IgD-negative memory B cell (primary cell): ENCODE measurements around the gene FRY. TPM values are rescaled to one million over a fixed set of nuclear protein-coding genes. Genes with fewer than 3 reads are reported as not detected.
"Not testable (repeated sequence)": the region's sequence is repeated elsewhere in the genome, so short reads cannot be mapped to it uniquely, and the experiment has no call there.

Experiments used
- H3K27ac Mint-ChIP-seq, 3 donors: one replicate each; pipeline ENCODE4 v1.8.0; 2020 to 2022; ENCODE audit warnings: mild to moderate bottlenecking in 3 of 3, mixed read lengths in 3 of 3, moderate library complexity in 1 of 3
- H3K27me3 Mint-ChIP-seq: one replicate; pipeline ENCODE4 v1.8.0; 2021; ENCODE audit warnings: mixed read lengths
- H3K36me3 Mint-ChIP-seq: one replicate; pipeline ENCODE4 v1.8.0; 2020; ENCODE audit warnings: mild to moderate bottlenecking, mixed read lengths
- H3K4me1 Mint-ChIP-seq, 3 donors: one replicate each; pipeline ENCODE4 v1.8.0; 2020 to 2022; ENCODE audit warnings: mixed read lengths in 3 of 3, mild to moderate bottlenecking in 1 of 3
- H3K4me3 Mint-ChIP-seq, 4 donors: one replicate each; pipeline ENCODE4 v1.8.0; 2020 to 2022; ENCODE audit warnings: mild to moderate bottlenecking in 4 of 4, mixed read lengths in 4 of 4, moderate library complexity in 3 of 4
- H3K9me3 Mint-ChIP-seq, 3 donors: one replicate each; pipeline ENCODE4 v1.8.0; 2020 to 2021; ENCODE audit warnings: mixed read lengths in 3 of 3, mild to moderate bottlenecking in 1 of 3
- polyA plus RNA-seq: library from polyadenylated mRNA; unstranded; fragments of 300-500 nt; fragmentation: Illumina TruSeq; gene quantifications from one replicate; pipeline ENCODE4 v1.2.3, GENCODE V29; 2021

FRY gene
- polyA plus RNA-seq, 1 donor from 2014 or later = 1.2 TPM

DNA sequence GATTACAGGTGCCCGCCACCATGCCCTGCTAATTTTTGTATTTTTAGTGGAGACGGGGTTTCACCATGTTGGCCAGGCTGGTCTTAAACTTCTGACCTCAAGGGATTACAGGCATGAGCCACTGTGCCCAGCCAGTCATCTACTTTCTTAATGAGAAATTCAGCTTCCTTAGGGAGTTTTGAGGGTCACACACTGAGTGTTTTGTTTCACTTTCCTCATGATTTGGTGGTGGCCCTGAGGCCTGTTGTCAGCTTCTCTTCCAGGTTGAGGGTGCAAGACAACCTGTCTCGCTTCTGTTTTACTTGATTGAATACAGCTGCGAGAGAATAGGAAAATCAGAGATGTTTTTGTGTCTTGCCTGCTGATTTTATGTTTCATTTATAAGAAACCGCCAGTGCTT, 9.9 kb downstream of the FRY start:
- Mint-ChIP-seq H3K4me1 (peaks cover 4 to 25% (median 14%) of the 10 kb centered on the region in 3 donors), H3K27me3 (no peaks in the 10 kb centered on the region), H3K27ac (no peak overlapping the region), H3K4me3 (no peak overlapping the region), H3K36me3 (no peaks in the 10 kb centered on the region), H3K9me3 (peaks cover 0 to 2% (median 0%) of the 10 kb centered on the region in 3 donors)

DNA sequence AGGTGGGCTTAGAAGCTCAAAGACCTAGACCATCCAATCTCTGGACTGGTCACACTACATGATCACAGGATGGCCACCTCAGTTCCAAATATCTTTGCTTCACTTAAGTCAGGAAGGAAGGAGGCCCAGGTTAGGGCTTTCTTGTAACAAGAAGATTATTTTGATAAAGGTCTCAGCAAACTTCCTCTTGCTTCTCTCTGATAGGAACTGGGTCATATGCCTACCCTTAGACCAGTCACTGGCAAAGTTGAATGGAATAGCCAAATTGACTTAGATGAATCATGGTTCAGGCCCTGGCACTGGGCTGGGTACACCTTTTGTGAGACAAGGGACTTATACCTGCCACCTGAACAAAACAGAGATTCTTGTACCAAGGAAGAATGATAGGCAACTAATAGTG, 11.0 kb downstream of the FRY start:
- Mint-ChIP-seq H3K27me3 (no peaks in the 10 kb centered on the region), H3K4me3 (no peak overlapping the region), H3K27ac (peak overlapping the region in 1 of 3 donors; percentile 52), H3K36me3 (no peaks in the 10 kb centered on the region), H3K4me1 (peaks cover 3 to 24% (median 13%) of the 10 kb centered on the region in 3 donors), H3K9me3 (peaks cover 0 to 2% (median 0%) of the 10 kb centered on the region in 3 donors)

DNA sequence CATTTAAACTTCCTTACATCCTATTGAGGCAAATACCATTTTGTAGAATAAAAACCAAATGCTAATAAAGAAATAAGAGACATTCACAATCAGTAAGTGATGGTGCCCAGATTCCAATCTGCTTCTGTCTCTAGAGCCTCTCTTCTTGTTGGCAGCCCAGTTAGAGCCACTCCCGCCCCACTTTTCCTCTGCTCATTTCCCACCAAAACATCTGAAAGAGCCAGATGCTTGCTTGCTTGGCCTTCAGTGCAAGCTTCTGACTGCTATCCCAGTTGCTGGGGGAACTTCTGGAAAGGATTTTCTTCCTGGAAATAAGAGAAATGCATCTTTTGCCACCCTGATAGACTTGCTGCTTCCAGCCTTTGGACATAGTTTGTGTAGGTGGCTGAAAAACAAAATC, 12.9 kb downstream of the FRY start:
- H3K9me3 Mint-ChIP-seq = peaks cover 0 to 2% (median 0%) of the 10 kb centered on the region in 3 donors
- peaks cover 12 to 37% (median 24%) of the 10 kb centered on the region in 3 donors for H3K4me1 Mint-ChIP-seq
- H3K27me3 Mint-ChIP-seq = peaks cover under 1% of the 10 kb centered on the region
- no peak overlapping the region for H3K27ac Mint-ChIP-seq
- no peak overlapping the region for H3K4me3 Mint-ChIP-seq
- H3K36me3 Mint-ChIP-seq = no peaks in the 10 kb centered on the region

DNA sequence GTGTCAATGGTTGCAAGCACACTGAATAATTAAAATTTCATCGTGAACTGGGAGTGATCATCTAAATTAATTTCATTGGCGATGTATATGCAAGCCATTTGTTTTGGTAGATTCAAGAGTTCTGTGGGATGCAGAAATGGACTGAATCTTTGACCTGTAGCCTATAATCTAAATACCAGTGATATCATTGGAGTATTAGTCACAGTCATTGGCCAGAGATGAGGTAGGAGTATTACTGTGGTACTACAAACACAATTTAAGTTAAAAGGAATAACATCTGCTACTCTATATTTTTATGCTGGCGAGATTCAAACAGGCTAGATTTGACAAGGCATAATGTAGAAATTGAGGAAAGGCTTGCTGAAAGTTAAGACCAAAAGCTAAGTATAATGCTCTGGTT, 14.0 kb downstream of the FRY start:
- H3K27ac Mint-ChIP-seq = no peak overlapping the region
- peaks cover 12 to 37% (median 24%) of the 10 kb centered on the region in 3 donors for H3K4me1 Mint-ChIP-seq
- H3K27me3 Mint-ChIP-seq = peaks cover 4% of the 10 kb centered on the region
- H3K4me3 Mint-ChIP-seq = no peak overlapping the region
- H3K36me3 Mint-ChIP-seq = no peaks in the 10 kb centered on the region
- H3K9me3 Mint-ChIP-seq = peaks cover 0 to 2% (median 0%) of the 10 kb centered on the region in 3 donors

DNA sequence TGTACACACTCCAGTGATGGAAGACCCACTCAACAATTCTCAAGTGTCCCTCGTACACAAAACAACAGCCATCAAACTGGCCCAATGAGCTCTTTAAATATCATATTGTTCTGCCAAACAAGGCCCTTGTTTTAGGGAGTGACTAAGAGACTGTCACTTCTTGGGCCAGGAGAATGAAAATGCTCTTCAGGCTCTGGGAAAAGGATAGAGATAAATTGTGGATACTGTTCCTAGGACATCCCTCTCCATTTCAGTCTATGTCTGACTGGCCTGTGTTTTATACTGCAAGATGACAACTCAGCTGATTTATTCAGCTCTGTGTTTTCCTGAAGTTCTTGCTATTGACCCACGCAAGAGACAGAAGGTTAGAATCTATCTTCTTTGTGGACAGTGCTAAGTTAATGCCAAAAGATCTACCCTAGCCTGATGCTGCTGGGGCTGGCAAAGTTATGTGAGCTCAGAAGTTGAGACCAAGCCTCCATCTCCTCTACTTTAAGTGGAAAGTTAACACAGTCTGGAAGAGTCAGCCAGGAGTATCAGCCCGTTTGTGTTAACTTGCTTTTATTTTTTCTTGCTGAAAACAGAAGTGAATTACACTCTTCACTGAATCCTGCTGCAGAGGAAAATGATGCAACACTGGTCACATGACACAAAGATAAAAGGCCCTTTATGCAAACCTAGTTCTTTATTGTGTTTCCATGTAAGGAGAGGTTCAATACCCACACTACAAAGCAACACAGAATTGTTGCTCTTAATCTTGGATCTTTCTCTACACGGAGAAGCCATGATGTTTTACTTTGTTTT, 14.6 kb downstream of the FRY start:
- Mint-ChIP-seq H3K36me3 (no peaks in the 10 kb centered on the region), H3K4me3 (no peak overlapping the region), H3K9me3 (peaks cover 0 to 2% (median 0%) of the 10 kb centered on the region in 3 donors), H3K27me3 (peaks cover 6% of the 10 kb centered on the region), H3K27ac (no peak overlapping the region), H3K4me1 (peaks cover 14 to 37% (median 24%) of the 10 kb centered on the region in 3 donors)

DNA sequence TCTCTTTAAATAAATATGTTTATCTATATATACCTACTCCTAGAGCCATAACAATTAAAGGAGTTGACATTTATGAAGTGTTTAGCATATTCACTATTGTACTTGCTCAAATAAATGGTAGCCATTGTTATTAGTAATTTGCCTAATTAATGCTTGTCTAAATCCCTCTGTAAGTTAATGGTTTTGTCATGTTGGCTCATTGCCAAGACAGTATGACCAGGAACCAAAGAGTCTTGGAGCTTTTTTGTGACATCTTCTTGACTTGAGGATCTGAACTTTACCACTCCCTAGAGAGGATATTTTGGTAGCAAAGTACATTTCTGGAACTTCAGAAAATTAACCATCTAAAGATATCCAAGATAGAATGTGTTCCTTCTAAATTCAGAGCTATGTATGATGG, 15.5 kb downstream of the FRY start:
- H3K36me3 Mint-ChIP-seq = no peaks in the 10 kb centered on the region
- no peak overlapping the region for H3K4me3 Mint-ChIP-seq
- peaks cover 0 to 2% (median 0%) of the 10 kb centered on the region in 3 donors for H3K9me3 Mint-ChIP-seq
- H3K27ac Mint-ChIP-seq = no peak overlapping the region
- peaks cover 12 to 29% (median 21%) of the 10 kb centered on the region in 3 donors for H3K4me1 Mint-ChIP-seq
- H3K27me3 Mint-ChIP-seq = peaks cover 6% of the 10 kb centered on the region

DNA sequence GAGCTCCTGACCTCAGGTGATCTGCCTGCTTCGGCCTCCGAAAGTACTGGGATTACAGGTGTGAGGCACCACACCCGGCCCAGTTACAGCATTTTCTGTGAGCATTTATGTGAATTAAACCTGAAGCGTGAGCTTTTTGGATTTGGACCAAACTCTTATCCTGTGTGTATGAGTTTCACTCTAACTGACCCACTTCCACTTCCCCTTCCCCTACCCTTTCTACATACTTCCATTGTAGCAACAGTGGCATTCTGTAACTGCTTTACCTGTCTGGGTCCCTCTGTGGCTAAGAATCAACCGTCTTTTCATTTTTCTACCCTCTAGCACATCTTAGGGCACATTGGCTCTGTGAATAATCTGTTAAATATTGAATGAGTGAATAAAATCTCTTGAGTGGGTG, 16.2 kb downstream of the FRY start:
- H3K27ac Mint-ChIP-seq = peak overlapping the region in 2 of 3 donors; percentile 14 to 25
- peaks cover 6% of the 10 kb centered on the region for H3K27me3 Mint-ChIP-seq
- H3K4me3 Mint-ChIP-seq = no peak overlapping the region
- H3K36me3 Mint-ChIP-seq = no peaks in the 10 kb centered on the region
- peaks cover 12 to 27% (median 19%) of the 10 kb centered on the region in 3 donors for H3K4me1 Mint-ChIP-seq
- peaks cover 0 to 2% (median 0%) of the 10 kb centered on the region in 3 donors for H3K9me3 Mint-ChIP-seq

DNA sequence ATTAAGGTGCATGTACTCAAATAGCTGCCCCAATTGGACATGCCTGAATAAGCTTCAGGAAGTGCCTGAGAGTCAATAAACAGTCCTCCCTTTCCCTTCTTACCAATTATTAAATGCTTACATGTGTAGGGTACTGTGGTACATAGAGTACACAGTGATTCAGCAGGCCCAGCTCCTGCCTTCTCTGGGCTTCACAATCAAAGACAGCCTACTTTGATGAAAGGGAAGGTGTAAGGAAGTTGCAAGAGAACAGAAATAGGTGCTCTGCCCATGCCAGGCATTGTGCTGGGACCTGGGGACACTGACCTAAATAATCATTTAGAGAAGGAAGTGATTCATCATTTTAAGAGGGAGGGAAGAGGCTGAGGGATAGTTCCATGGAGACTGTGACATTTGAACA, 17.2 kb downstream of the FRY start:
- H3K4me1 Mint-ChIP-seq = peaks cover 12 to 20% (median 19%) of the 10 kb centered on the region in 3 donors
- H3K9me3 Mint-ChIP-seq = no peaks in the 10 kb centered on the region
- H3K36me3 Mint-ChIP-seq = no peaks in the 10 kb centered on the region
- no peak overlapping the region for H3K27ac Mint-ChIP-seq
- no peak overlapping the region for H3K4me3 Mint-ChIP-seq
- peaks cover 6% of the 10 kb centered on the region for H3K27me3 Mint-ChIP-seq

DNA sequence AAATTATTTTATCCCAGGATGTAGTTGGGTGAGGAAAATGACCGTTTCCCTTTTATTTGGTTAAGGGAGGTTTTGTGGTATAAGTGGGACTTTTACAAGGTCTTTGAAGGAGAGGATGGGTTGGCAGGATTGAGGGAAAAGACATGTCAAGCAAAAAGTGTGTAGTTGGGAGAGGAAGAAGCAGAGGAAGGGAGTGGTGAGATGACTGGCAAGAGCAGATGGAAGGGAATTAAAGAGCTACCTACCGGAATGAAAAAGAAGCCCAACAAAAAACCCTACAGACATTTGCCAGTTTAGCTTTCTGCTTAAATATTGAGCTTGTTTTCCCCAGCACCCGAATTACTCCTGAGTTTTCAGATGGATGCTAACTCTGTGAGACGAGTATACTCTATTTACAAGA, 19.6 kb downstream of the FRY start:
- peaks cover 2% of the 10 kb centered on the region for H3K36me3 Mint-ChIP-seq
- no peaks in the 10 kb centered on the region for H3K9me3 Mint-ChIP-seq
- H3K27ac Mint-ChIP-seq = peak overlapping the region in 1 of 3 donors; percentile 64
- H3K4me3 Mint-ChIP-seq = no peak overlapping the region
- peaks cover 6% of the 10 kb centered on the region for H3K27me3 Mint-ChIP-seq
- peaks cover 12 to 23% (median 16%) of the 10 kb centered on the region in 3 donors for H3K4me1 Mint-ChIP-seq

DNA sequence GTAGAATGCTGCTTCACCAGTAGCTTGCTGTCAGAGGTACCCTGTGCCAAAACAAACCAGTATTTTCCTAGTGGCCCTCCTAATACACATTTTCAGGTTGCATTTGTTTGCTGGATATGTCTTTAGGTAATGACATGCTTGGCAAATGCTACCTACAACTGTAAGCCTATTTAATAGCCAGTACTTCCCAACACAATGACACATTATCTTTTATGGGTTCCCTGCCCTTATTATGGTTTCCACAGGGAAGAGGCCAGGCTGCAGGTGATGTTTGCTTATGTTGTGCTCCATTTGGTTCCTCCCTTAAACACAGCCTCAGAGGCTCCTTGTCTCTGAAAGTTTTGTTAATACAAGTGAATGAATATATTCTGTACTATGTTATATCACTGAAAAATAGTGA, 24.7 kb downstream of the FRY start:
- Mint-ChIP-seq H3K4me1 (peaks cover 0 to 8% (median 0%) of the 10 kb centered on the region in 3 donors), H3K27me3 (no peaks in the 10 kb centered on the region), H3K27ac (no peak overlapping the region), H3K9me3 (no peaks in the 10 kb centered on the region), H3K4me3 (no peak overlapping the region), H3K36me3 (peaks cover 2% of the 10 kb centered on the region)

DNA sequence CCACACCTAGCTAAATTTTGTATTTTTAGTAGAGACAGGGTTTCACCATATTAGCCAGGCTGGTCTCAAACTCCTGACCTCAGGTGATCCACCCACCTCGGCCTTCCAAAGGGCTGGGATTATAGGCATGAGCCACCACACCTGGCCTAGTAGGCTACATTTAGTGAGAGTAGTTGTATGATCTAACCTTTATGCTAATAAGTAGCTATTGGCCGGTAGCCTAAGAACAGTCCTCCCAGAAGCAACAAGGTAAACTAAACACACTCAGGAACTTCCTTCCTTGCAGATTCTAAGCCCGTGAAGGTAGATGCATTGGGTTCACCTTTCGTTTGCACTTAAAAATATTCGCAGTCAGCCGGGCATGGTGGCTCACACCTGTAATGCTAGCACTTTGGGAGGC, 25.8 kb downstream of the FRY start:
- not testable (repeated sequence) for H3K4me1 Mint-ChIP-seq, H3K27me3 Mint-ChIP-seq, H3K27ac Mint-ChIP-seq, H3K36me3 Mint-ChIP-seq, H3K9me3 Mint-ChIP-seq, H3K4me3 Mint-ChIP-seq

DNA sequence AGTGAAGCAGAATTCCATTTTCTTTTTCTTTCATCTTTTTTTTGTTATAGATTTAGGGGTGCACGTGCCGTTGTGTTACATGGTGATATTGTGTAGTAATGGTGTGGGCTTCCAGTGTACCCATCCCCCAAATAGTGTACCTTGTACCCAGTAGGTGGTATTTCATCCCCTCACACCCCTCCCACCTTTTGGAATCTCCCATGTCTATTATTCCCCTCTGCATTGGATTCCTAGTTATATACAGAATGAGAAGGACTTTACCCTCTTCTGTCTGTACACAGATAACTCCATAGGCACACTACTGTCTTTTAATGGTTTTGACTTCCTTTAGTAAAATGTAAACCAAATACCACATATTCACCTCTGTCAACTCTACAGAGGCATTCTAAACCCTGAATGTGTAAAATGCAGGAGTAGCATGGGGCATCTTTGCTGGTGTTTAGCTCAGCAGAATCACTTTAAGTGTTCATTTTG, 28.0 kb downstream of the FRY start:
- H3K27ac Mint-ChIP-seq = no peak overlapping the region
- H3K36me3 Mint-ChIP-seq = no peaks in the 10 kb centered on the region
- H3K9me3 Mint-ChIP-seq = no peaks in the 10 kb centered on the region
- H3K4me1 Mint-ChIP-seq = peaks cover 0 to 8% (median 0%) of the 10 kb centered on the region in 3 donors
- H3K27me3 Mint-ChIP-seq = no peaks in the 10 kb centered on the region
- H3K4me3 Mint-ChIP-seq = no peak overlapping the region

DNA sequence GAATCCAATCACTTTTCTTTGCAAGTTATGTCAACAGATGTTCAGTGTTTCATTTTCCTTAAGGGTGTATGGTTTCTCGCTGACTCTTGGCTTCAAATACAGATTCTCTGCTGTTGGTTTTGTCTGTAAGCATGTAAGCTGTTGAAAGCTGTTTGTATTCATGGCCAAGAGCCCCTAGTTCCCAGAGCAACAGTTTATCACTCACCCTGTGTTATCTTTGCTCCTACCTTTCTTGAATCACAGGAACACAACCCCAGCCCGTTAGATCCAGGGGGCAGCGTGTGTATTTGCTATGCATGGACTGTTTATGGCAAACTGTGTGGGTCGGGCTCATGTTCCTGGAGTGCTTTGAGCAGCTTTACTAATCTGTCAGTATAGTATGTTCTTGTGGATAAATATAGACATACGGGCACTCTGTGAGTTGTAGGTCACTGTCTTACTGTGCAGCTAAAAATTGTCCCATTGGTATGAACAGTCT, 28.9 kb downstream of the FRY start:
- peaks cover 0 to 6% (median 0%) of the 10 kb centered on the region in 3 donors for H3K4me1 Mint-ChIP-seq
- H3K36me3 Mint-ChIP-seq = no peaks in the 10 kb centered on the region
- H3K27me3 Mint-ChIP-seq = no peaks in the 10 kb centered on the region
- H3K4me3 Mint-ChIP-seq = no peak overlapping the region
- no peaks in the 10 kb centered on the region for H3K9me3 Mint-ChIP-seq
- H3K27ac Mint-ChIP-seq = no peak overlapping the region

DNA sequence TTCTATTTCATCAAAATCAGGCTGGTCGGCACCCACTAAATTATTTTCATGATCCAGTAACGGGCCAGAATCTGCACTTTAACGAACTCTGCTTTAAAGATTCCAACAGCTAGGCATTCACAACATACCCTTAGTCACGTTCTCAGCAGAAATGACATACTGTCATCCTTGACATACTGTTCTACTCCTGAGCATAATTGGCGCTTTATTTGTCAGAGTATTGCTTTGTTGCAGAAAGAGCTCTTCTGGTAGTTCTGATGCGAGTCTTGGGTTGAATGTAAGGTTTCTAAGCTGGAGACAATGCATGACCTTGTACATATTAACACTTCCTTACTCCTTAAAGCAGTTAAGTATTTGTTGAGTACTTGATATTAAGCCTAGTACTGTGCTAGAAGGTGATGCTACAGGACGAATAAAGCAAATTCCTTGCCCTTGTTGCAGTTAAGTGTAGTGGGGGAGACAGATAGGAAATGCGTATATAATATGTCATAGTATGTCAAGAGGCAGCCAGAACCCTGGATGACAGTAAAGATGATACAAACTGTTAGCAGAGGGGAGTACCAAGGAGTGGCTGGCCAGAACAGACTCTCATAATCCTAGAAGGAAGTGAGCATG, 32.2 kb downstream of the FRY start:
- Mint-ChIP-seq H3K4me3 (no peak overlapping the region), H3K27ac (no peak overlapping the region), H3K9me3 (no peaks in the 10 kb centered on the region), H3K36me3 (no peaks in the 10 kb centered on the region), H3K27me3 (no peaks in the 10 kb centered on the region), H3K4me1 (peaks cover 0 to 4% (median 0%) of the 10 kb centered on the region in 3 donors)

DNA sequence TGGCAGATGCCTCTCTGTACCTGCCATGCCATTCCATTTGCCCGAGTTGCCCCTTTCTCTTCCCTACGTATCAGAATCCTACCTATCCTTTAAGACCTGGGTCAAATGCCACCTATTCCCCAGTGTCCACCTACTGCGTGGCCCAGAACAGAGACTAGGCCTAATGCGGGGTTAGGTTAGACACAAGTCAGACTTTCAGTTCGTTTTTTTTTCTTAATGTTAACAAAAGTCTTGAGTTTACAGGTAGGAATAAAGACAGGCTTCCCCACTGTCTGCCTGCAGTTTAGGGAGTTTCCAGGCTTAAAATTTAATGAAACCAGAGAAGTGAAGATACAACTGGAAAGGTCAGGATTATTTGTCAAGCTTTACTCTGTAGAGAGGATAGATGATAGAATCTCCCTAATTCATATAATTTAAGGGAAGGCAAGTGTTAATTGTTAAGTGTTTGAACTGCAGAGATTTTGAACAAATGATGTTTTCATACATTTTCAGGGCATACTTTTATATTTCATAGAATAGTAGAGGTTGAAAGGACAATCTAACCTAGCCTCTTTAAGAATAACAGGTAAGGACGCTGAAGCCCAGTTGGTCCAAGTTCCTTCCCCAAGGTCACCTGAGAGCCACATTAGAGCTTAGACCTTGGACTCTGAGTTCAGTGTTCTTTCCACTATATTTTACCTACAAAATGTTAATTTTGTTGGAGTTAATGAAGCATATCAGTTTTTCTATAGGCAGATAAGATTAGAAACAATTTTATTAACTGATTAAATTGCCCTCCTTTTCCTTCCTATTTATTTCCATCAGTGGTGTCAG, 35.8 kb downstream of the FRY start:
- H3K4me1 Mint-ChIP-seq = no peaks in the 10 kb centered on the region
- no peaks in the 10 kb centered on the region for H3K27me3 Mint-ChIP-seq
- H3K36me3 Mint-ChIP-seq = peaks cover 4% of the 10 kb centered on the region
- no peak overlapping the region for H3K4me3 Mint-ChIP-seq
- no peak overlapping the region for H3K27ac Mint-ChIP-seq
- H3K9me3 Mint-ChIP-seq = no peaks in the 10 kb centered on the region
